CD4-positive, alpha-beta T cell treated with Interleukin-15 for 4 hours (primary cell): ENCODE measurements around the gene NME8.

Experiments used
- DNase-seq: peaks from one replicate; pipeline ENCODE4 v3.0.0-alpha.2; 2020; ENCODE audit warnings: low spot score

Gene NME8

DNA sequence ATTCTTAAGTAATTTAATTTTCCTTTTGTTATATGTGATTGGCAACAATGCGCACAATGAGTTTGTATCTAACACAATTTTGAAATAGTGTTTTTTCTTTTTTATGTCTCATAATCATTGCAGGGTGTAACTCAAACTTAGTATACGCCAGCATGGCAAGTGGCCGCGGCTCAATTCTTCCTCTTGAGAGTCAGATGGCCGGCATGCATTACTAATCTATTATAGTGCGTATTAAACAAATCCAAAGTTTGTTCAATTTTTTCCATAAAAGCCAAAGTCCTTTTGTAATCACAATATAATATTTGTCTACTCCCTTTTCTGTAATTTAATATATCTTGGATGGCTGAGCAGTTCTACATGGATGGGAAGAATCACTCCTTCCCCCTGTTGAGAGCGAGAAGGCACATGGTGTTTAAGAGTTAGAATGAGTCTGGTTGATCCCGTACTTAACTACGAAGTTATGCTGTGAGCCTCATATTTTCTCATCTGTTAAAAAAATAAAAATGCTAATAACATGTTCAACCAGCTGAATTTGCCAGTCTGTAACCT is 84.7 kb downstream of the NME8 start:
- no peak for DNase-seq

DNA sequence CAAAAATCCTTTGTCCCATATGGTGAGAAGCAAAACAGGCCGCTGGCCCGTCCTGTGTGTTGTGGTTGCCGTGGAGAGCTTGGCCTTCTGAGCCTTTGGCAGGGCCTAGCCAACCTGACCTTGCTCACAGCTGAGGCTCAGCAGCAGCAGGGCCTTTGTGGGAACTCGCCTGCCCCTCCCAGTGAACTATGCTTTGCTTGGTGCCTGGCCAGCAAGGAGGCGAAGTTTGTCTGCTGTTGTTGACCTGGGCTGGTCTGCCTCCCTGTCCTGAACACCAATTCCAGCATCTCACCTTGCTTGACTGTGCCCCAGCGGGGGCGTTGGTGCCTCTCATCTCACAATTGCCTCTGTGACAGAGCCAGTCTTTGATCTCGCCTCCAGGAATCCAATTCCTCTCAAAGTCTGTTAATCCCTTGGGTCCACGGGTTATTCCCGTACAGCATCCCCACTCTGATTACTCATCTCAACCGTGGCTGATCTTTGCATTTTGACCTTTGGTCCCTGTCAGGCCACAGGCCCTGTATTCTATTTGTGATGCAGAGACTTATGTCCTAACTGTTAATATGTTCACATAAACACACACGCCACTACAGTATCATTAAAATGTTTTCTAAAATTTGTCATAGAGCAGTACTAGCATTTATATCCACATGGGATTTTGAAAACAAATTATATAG is 94.7 kb downstream of the NME8 start:
- no peak for DNase-seq

DNA sequence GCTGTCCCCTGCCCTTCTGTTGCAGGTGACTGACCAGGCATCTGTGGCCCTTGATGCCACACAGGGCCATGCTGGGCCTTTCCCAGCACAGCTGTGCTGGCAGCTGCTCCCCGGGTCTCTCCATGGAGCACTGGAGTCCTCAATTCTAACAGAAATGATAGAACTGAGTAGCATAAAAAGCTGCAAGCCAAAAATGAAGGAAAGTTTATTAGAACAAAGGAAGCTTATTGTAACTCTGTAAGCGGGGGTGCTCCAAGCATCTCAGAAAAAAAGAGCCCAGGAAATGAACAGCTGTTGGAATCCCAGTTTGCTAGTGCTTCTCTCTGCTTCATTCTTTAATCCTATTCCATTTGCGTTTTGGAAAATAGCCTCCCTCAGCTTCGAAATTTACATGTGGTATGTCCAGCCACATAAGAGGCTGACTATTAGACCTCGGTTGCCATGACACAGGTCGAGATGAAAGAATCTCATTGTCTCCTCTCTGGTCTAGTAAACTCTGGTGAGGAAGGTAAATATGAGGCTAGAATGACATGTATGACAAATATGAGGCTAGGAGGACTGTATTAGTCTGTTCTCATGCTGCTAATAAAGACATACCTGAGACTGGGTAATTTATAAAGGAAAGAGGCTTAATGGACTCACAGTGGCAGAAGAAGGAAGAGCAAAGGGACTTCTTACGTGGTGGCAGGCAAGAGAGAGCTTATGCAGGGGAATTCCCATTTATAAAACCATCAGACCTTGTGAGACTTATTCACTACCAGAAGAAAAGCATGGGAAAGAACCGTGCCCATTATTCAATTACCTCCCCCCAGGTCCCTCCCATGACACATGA is 95.7 kb downstream of the NME8 start:
- DNase-seq: no peak

DNA sequence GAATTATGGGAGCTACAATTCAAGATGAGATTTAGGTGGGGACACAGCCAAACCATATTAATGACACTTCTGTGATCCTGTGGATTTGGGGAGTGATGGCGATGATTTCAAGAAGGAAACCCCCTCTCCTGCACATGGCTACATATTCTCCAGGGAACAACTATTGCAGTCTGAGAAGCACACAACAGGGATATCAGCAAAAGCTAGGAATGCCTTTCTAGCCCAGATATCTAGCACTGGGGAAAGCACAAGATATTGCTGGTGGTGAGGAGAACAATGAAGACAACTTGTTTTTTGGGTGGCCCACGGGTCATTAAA is 96.3 kb downstream of the NME8 start:
- DNase-seq: no peak

- DNase-seq: no peak
Observed at GRCh38 chr7:37945336-37945735, 96.9 kb downstream of the NME8 start.

- DNase-seq: no peak
Observed at GRCh38 chr7:37947138-37947940, 98.9 kb downstream of the NME8 start.

DNA sequence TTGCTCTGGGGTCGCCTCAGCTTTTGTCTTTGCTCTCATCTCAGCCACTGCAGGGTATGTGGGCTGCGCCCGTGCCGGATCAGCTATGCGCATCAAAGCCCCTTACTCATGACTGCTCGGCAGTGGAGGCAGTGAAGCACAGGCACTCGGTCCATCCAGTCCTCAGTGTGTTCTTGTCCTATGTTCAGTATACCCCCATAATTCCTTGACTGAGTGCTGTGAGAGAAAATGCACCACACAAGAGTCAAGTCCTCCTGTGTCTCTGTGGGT is 99.5 kb downstream of the NME8 start:
- DNase-seq: no peak
